ENCODE results near the gene DCAF8. TPM values are rescaled to one million over a fixed set of nuclear protein-coding genes. Genes with fewer than 3 reads are reported as not detected.

DCAF8 gene
- total and polyA plus RNA-seq, 2 experiments from 2014 or later: 55.0 to 104 TPM

DNA sequence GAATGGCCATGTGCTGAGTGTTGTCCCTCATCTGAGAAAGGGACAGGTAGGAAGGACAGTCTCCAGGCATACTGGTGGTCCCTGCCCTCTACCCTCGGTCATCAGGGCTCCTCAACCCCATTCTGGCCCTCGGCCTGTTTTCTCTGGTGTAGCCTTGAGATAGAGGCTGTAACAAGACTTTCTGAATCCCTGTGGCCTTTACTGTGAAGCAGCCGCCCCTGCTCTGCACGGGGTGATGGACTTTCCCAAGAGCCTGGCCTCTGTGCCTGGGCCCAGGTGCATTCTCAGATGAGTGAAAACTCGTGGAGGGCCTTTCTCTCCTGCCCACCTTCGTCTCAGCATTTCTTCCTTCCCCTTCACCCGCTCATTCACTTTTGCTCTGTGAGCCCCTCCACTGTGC is 74.9 kb downstream of the DCAF8 start:
- Histone ChIP-seq H3K9me2 (ENCODE audit: insufficient read depth) (peaks cover 9% of the 10 kb centered on the region), H3F3A (replicated peaks; ENCODE audit: low read depth) (no peaks in the 10 kb centered on the region), H3K27me3 (ENCODE audit: insufficient read depth) (no peaks in the 10 kb centered on the region), H3K79me2 (replicated peaks; ENCODE audit: insufficient read depth) (no peaks in the 10 kb centered on the region), H3K36me3 (ENCODE audit: insufficient read depth) (no peaks in the 10 kb centered on the region), H3K4me3 (no peak overlapping the region), H4K20me1 (replicated peaks; ENCODE audit: insufficient read depth) (no peaks in the 10 kb centered on the region), H3K4me1 (ENCODE audit: insufficient read depth) (peaks cover 23% of the 10 kb centered on the region), H3K27ac (ENCODE audit: low read depth) (no peak overlapping the region), H2AFZ (no peak overlapping the region), H3K4me2 (no peak overlapping the region)
- ATAC-seq (no peak), DNase-seq (ENCODE audit: low spot score) (no peak)
- Mint-ChIP-seq H3K4me3 (no peak overlapping the region), H3K36me3 (ENCODE audit: low read depth) (no peaks in the 10 kb centered on the region; the same call in 2 of the 3 replicates), H3K9me3 (no peaks in the 10 kb centered on the region), H3K27me3 (ENCODE audit: insufficient read depth, low read depth, poor library complexity) (peaks cover 2% of the 10 kb centered on the region), H3K27ac (no peak overlapping the region), H3K4me1 (peaks cover 13% of the 10 kb centered on the region)
- TF ChIP-seq, protein P1, sequence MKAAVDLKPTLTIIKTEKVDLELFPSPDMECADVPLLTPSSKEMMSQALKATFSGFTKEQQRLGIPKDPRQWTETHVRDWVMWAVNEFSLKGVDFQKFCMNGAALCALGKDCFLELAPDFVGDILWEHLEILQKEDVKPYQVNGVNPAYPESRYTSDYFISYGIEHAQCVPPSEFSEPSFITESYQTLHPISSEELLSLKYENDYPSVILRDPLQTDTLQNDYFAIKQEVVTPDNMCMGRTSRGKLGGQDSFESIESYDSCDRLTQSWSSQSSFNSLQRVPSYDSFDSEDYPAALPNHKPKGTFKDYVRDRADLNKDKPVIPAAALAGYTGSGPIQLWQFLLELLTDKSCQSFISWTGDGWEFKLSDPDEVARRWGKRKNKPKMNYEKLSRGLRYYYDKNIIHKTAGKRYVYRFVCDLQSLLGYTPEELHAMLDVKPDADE (IDR thresholded peaks at IDR 0.05): no peak
- TF ChIP-seq CREB1 (CRISPR knock-in tag; IDR thresholded peaks at IDR 0.05; ENCODE audit: low read depth) (no peak), EZH2 (IDR thresholded peaks at IDR 0.05; ENCODE audit: low read depth, unreplicated experiment) (no peak), POLR2AphosphoS5 (IDR thresholded peaks at IDR 0.05; ENCODE audit: low read depth) (no peak)

DNA sequence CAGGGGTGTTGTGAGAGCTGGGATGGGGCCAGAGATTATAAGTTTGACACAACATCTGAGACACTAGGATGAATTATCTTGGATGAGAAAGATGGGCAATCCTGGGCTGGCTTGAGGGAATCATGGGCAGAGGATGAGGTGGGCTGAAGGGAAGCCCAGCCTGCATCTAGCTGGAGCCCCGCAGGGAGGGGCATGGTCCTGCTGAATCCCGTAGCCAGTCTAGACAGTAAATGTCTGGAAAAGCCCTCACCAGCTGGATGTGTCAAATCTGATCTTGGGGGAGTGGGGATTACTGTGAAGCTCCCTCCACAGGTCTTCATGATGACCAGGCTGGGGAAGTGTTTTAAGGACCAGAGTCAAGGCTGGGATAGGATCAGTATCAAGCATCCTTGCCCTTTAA is 75.6 kb downstream of the DCAF8 start:
- Histone ChIP-seq H2AFZ (no peak overlapping the region), H3K27me3 (ENCODE audit: insufficient read depth) (no peaks in the 10 kb centered on the region), H3K9me2 (ENCODE audit: insufficient read depth) (peaks cover 9% of the 10 kb centered on the region), H3K36me3 (ENCODE audit: insufficient read depth) (no peaks in the 10 kb centered on the region), H4K20me1 (replicated peaks; ENCODE audit: insufficient read depth) (no peaks in the 10 kb centered on the region), H3K79me2 (replicated peaks; ENCODE audit: insufficient read depth) (no peaks in the 10 kb centered on the region), H3K4me1 (ENCODE audit: insufficient read depth) (peaks cover 20% of the 10 kb centered on the region), H3K27ac (ENCODE audit: low read depth) (no peak overlapping the region; the same call in 1 of the 2 replicates), H3F3A (replicated peaks; ENCODE audit: low read depth) (no peaks in the 10 kb centered on the region), H3K4me2 (no peak overlapping the region), H3K4me3 (no peak overlapping the region)
- no peak overlapping the region for H3K4me3 Mint-ChIP-seq
- no peaks in the 10 kb centered on the region for H3K9me3 Mint-ChIP-seq
- H3K27ac Mint-ChIP-seq: no peak overlapping the region
- peaks cover 13% of the 10 kb centered on the region for H3K4me1 Mint-ChIP-seq
- no peak for DNase-seq (ENCODE audit: low spot score)
- no peaks in the 10 kb centered on the region; the same call in 2 of the 3 replicates for H3K36me3 Mint-ChIP-seq (ENCODE audit: low read depth)
- H3K27me3 Mint-ChIP-seq (ENCODE audit: insufficient read depth, low read depth, poor library complexity): peaks cover 2% of the 10 kb centered on the region
- no peak for ATAC-seq
- TF ChIP-seq, protein P2, sequence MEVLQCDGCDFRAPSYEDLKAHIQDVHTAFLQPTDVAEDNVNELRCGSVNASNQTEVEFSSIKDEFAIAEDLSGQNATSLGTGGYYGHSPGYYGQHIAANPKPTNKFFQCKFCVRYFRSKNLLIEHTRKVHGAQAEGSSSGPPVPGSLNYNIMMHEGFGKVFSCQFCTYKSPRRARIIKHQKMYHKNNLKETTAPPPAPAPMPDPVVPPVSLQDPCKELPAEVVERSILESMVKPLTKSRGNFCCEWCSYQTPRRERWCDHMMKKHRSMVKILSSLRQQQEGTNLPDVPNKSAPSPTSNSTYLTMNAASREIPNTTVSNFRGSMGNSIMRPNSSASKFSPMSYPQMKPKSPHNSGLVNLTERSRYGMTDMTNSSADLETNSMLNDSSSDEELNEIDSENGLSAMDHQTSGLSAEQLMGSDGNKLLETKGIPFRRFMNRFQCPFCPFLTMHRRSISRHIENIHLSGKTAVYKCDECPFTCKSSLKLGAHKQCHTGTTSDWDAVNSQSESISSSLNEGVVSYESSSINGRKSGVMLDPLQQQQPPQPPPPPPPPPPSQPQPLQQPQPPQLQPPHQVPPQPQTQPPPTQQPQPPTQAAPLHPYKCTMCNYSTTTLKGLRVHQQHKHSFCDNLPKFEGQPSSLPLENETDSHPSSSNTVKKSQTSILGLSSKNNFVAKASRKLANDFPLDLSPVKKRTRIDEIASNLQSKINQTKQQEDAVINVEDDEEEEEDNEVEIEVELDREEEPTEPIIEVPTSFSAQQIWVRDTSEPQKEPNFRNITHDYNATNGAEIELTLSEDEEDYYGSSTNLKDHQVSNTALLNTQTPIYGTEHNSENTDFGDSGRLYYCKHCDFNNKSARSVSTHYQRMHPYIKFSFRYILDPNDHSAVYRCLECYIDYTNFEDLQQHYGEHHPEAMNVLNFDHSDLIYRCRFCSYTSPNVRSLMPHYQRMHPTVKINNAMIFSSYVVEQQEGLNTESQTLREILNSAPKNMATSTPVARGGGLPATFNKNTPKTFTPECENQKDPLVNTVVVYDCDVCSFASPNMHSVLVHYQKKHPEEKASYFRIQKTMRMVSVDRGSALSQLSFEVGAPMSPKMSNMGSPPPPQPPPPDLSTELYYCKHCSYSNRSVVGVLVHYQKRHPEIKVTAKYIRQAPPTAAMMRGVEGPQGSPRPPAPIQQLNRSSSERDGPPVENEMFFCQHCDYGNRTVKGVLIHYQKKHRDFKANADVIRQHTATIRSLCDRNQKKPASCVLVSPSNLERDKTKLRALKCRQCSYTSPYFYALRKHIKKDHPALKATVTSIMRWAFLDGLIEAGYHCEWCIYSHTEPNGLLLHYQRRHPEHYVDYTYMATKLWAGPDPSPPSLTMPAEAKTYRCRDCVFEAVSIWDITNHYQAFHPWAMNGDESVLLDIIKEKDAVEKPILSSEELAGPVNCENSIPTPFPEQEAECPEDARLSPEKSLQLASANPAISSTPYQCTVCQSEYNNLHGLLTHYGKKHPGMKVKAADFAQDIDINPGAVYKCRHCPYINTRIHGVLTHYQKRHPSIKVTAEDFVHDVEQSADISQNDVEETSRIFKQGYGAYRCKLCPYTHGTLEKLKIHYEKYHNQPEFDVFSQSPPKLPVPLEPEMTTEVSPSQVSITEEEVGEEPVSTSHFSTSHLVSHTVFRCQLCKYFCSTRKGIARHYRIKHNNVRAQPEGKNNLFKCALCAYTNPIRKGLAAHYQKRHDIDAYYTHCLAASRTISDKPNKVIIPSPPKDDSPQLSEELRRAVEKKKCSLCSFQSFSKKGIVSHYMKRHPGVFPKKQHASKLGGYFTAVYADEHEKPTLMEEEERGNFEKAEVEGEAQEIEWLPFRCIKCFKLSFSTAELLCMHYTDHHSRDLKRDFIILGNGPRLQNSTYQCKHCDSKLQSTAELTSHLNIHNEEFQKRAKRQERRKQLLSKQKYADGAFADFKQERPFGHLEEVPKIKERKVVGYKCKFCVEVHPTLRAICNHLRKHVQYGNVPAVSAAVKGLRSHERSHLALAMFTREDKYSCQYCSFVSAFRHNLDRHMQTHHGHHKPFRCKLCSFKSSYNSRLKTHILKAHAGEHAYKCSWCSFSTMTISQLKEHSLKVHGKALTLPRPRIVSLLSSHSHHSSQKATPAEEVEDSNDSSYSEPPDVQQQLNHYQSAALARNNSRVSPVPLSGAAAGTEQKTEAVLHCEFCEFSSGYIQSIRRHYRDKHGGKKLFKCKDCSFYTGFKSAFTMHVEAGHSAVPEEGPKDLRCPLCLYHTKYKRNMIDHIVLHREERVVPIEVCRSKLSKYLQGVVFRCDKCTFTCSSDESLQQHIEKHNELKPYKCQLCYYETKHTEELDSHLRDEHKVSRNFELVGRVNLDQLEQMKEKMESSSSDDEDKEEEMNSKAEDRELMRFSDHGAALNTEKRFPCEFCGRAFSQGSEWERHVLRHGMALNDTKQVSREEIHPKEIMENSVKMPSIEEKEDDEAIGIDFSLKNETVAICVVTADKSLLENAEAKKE (CRISPR knock-in tag; IDR thresholded peaks at IDR 0.05): no peak
- TF ChIP-seq NANOG (IDR thresholded peaks at IDR 0.05; ENCODE audit: borderline replicate concordance): no peak
- TF ChIP-seq EZH2phosphoT487 (IDR thresholded peaks at IDR 0.05; ENCODE audit: unreplicated experiment): no peak
- no peak for TF ChIP-seq CREB1 (CRISPR knock-in tag; IDR thresholded peaks at IDR 0.05; ENCODE audit: low read depth)
- TF ChIP-seq, protein P3, sequence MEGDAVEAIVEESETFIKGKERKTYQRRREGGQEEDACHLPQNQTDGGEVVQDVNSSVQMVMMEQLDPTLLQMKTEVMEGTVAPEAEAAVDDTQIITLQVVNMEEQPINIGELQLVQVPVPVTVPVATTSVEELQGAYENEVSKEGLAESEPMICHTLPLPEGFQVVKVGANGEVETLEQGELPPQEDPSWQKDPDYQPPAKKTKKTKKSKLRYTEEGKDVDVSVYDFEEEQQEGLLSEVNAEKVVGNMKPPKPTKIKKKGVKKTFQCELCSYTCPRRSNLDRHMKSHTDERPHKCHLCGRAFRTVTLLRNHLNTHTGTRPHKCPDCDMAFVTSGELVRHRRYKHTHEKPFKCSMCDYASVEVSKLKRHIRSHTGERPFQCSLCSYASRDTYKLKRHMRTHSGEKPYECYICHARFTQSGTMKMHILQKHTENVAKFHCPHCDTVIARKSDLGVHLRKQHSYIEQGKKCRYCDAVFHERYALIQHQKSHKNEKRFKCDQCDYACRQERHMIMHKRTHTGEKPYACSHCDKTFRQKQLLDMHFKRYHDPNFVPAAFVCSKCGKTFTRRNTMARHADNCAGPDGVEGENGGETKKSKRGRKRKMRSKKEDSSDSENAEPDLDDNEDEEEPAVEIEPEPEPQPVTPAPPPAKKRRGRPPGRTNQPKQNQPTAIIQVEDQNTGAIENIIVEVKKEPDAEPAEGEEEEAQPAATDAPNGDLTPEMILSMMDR (conservative IDR thresholded peaks at IDR 0.05; ENCODE audit: low read depth in 2 of 2): no peak
- no peak for TF ChIP-seq ZNF331 (CRISPR knock-in tag; IDR thresholded peaks at IDR 0.05; ENCODE audit: low read depth)
- TF ChIP-seq STAT1 (IDR thresholded peaks at IDR 0.05; ENCODE audit: unreplicated experiment): no peak
- TF ChIP-seq, protein P1 (IDR thresholded peaks at IDR 0.05): no peak
- TF ChIP-seq EZH2 (IDR thresholded peaks at IDR 0.05; ENCODE audit: low read depth, unreplicated experiment): no peak

All from GM23338 (cell line).